GM12878 (cell line): ENCODE data around the gene SCYGR5. TPM values are rescaled to one million over a fixed set of nuclear protein-coding genes. Genes with fewer than 3 reads are reported as not detected.

Experiments
- ATAC-seq: fragments of 200-7000 bp; cut with Tn5 transposase; 3 replicates; pipeline ENCODE4 v1.9.1; 2020; ENCODE audit warnings: mild to moderate bottlenecking, moderate library complexity
- BruUV-seq: library from RNA; stranded (reverse); fragments of 400-500 nt; replicated peaks from 2 replicates; lab custom pipeline; 2021; lab: Mats Ljungman, UMichigan
- CTCF ChIA-PET: fragments of 300-600 bp; sonication (Branson Sonifier 250); formaldehyde crosslinking; extraction: SDS; loops from one replicate; lab custom pipeline; 2021; ENCODE audit warnings: inconsistent platforms; lab: Yijun Ruan, JAX
- POLR2A ChIA-PET: fragments of 350-600 bp; formaldehyde crosslinking; extraction: SDS; loops from one replicate; lab custom pipeline; 2021; ENCODE audit warnings: inconsistent platforms; lab: Charles Lee
- RAD21 ChIA-PET: fragments of 300-600 bp; sonication (Branson Sonifier 250); formaldehyde crosslinking; loops from one replicate; lab custom pipeline; 2023; ENCODE audit warnings: antibody characterized with exemption; ENCODE audit not compliant: unreplicated experiment; lab: Charles Lee
- SMC1A ChIA-PET: fragments of 300-600 bp; sonication (Branson Sonifier 250); formaldehyde crosslinking; loops from one replicate; lab custom pipeline; 2023; ENCODE audit not compliant: unreplicated experiment, uncharacterized antibody; lab: Charles Lee
- DNase-seq: peaks from one replicate; pipeline ENCODE4 v3.0.0-alpha.2; 2011; ENCODE audit warnings: low read depth, low spot score
- FAIRE-seq: peaks from 3 replicates; lab custom pipeline; 2011; peaks lifted over from hg19 to GRCh38; lab: Jason Lieb, UNC
- H2AFZ ChIP-seq: 2 replicates; pipeline ENCODE4 v1.6.0; 2011; ENCODE audit warnings: low read depth, low read length, control low read depth; ENCODE audit not compliant: control insufficient read depth
- H3K27ac ChIP-seq: 2 replicates; pipeline ENCODE4 v1.5.1; 2011; ENCODE audit warnings: control low read depth; ENCODE audit not compliant: control insufficient read depth, insufficient read depth
- H3K27me3 ChIP-seq, 2 experiments: replicated peaks in 1 of 2; 2 replicates each; pipeline versions ENCODE4 v1.6.0 to v1.6.1; 2011; ENCODE audit warnings: low read length in 1 of 2; ENCODE audit not compliant: control insufficient read depth in 2 of 2, insufficient read depth in 2 of 2
- H3K36me3 ChIP-seq, 2 experiments: 2 replicates each; pipeline ENCODE4 v1.5.1; 2011; ENCODE audit warnings: low read length in 1 of 2; ENCODE audit not compliant: control insufficient read depth in 2 of 2, insufficient read depth in 2 of 2
- H3K4me1 ChIP-seq: 2 replicates; pipeline ENCODE4 v1.6.1; 2011; ENCODE audit warnings: mild to moderate bottlenecking, low read length, moderate library complexity, mixed read lengths; ENCODE audit not compliant: control insufficient read depth, insufficient read depth
- H3K4me2 ChIP-seq: 2 replicates; pipeline ENCODE4 v1.6.0; 2011; ENCODE audit warnings: control low read depth; ENCODE audit not compliant: control insufficient read depth, insufficient read depth
- H3K4me3 ChIP-seq: fragments of 200-600 bp; sonication (generic); 2 replicates; pipeline ENCODE4 v1.5.1; 2016
- H3K79me2 ChIP-seq: 2 replicates; pipeline ENCODE4 v1.6.0; 2011; ENCODE audit warnings: low read length; ENCODE audit not compliant: control insufficient read depth, insufficient read depth
- H3K9ac ChIP-seq: 2 replicates; pipeline ENCODE4 v1.8.0; 2011; ENCODE audit warnings: low read length, control low read depth, mixed read lengths; ENCODE audit not compliant: control insufficient read depth, insufficient read depth
- H3K9me3 ChIP-seq: replicated peaks from 3 replicates; pipeline ENCODE4 v1.5.1; 2011; ENCODE audit warnings: mild to moderate bottlenecking, low read length; ENCODE audit not compliant: control insufficient read depth, insufficient read depth
- H4K20me1 ChIP-seq: 2 replicates; pipeline ENCODE4 v1.6.0; 2011; ENCODE audit not compliant: control insufficient read depth, insufficient read depth
- BCL3 ChIP-seq: IDR thresholded peaks from 2 replicates; pipeline ENCODE4 v1.6.1; 2011; ENCODE audit warnings: borderline replicate concordance, low read depth, mild to moderate bottlenecking, moderate library complexity, low read length; ENCODE audit not compliant: insufficient read depth, poor library complexity, severe bottlenecking
- BCLAF1 ChIP-seq: fragments of 450-650 bp; IDR thresholded peaks from 2 replicates; pipeline ENCODE4 v1.6.1; 2017; ENCODE audit warnings: antibody characterized with exemption, mild to moderate bottlenecking, moderate library complexity
- BRCA1 ChIP-seq: IDR thresholded peaks from 2 replicates; pipeline ENCODE4 v1.6.1; 2011; ENCODE audit warnings: low read depth, low read length, improper control_type of control experiment
- CBX3 ChIP-seq: fragments of 200-600 bp; sonication (generic); IDR thresholded peaks from 2 replicates; pipeline ENCODE4 v1.6.1; 2016; ENCODE audit warnings: low read depth, borderline replicate concordance
- CHD4 ChIP-seq: fragments of 200-600 bp; sonication (generic); IDR thresholded peaks from 2 replicates; pipeline ENCODE4 v1.6.1; 2016; ENCODE audit warnings: mild to moderate bottlenecking
- CREM ChIP-seq: IDR thresholded peaks from 2 replicates; pipeline ENCODE4 v1.6.1; 2014; ENCODE audit warnings: antibody characterized with exemption, low read depth
- E2F8 ChIP-seq: fragments of 450-650 bp; IDR thresholded peaks from 2 replicates; pipeline ENCODE4 v1.6.1; 2018; ENCODE audit warnings: mild to moderate bottlenecking, low read depth, moderate library complexity; ENCODE audit not compliant: partially characterized antibody
- EED ChIP-seq: sonication (generic); IDR thresholded peaks from 2 replicates; pipeline ENCODE4 v1.6.1; 2016; ENCODE audit warnings: antibody characterized with exemption, low read depth
- MAX ChIP-seq: IDR thresholded peaks from 2 replicates; pipeline ENCODE4 v1.6.1; 2012; ENCODE audit warnings: low read depth, low read length, improper control_type of control experiment
- NBN ChIP-seq: fragments of 450-650 bp; IDR thresholded peaks from 2 replicates; pipeline ENCODE4 v1.6.1; 2016
- NFIC ChIP-seq: IDR thresholded peaks from 2 replicates; pipeline ENCODE4 v1.6.1; 2012; ENCODE audit warnings: low read depth, mild to moderate bottlenecking, inconsistent platforms, low read length, moderate library complexity
- NFYA ChIP-seq: IDR thresholded peaks from 2 replicates; pipeline ENCODE4 v1.6.1; 2011; ENCODE audit warnings: low read depth, mild to moderate bottlenecking, low read length, improper control_type of control experiment, borderline replicate concordance
- POU2F2 ChIP-seq: IDR thresholded peaks from 3 replicates; pipeline ENCODE4 v1.6.1; 2011; ENCODE audit warnings: low read depth, mild to moderate bottlenecking, low read length, borderline replicate concordance
- SIN3A ChIP-seq: IDR thresholded peaks from 2 replicates; pipeline ENCODE4 v1.6.1; 2012; ENCODE audit warnings: low read depth, low read length, improper control_type of control experiment
- SREBF1 ChIP-seq: IDR thresholded peaks from 2 replicates; pipeline ENCODE4 v1.6.1; 2012; ENCODE audit warnings: mild to moderate bottlenecking, low read length
- TCF12 ChIP-seq: IDR thresholded peaks from 2 replicates; pipeline ENCODE4 v1.6.1; 2011; ENCODE audit warnings: low read depth, mild to moderate bottlenecking, low read length
- TCF7 ChIP-seq: IDR thresholded peaks from 2 replicates; pipeline ENCODE4 v1.6.1; 2014; ENCODE audit warnings: antibody characterized with exemption, borderline replicate concordance
- YY1 ChIP-seq: IDR thresholded peaks from 2 replicates; pipeline ENCODE4 v1.6.1; 2011; ENCODE audit warnings: low read depth, mild to moderate bottlenecking, low read length
- ZNF384 ChIP-seq: IDR thresholded peaks from 2 replicates; pipeline ENCODE4 v1.6.1; 2012; ENCODE audit warnings: low read depth, mild to moderate bottlenecking, low read length, improper control_type of control experiment, borderline replicate concordance
- WGBS: methylation state at CpG from one replicate; pipeline ENCODE4 v1.1.6; 2016; ENCODE audit warnings: low lambda C conversion rate; ENCODE audit not compliant: insufficient replicate concordance, insufficient coverage; ENCODE audit errors: missing lambda C conversion rate; 5-methylcytosine and 5-hydroxymethylcytosine counted together
- in situ Hi-C: fragments of 300-500 bp; cut with MboI; formaldehyde crosslinking; loops from 9 replicates; pipeline ENCODE4 v1.14.3; 2018; ENCODE audit warnings: mixed read lengths
- intact Hi-C: fragments of 100-400 bp; cut with micrococcal nuclease; formaldehyde crosslinking; loops from one replicate; pipeline ENCODE4 v1.14.2; 2022; ENCODE audit not compliant: unreplicated experiment
- polyA plus RNA-seq, 11 experiments: library from polyadenylated mRNA; depleted of rRNA in 4 of 11; unstranded in 6 of 11; stranded (reverse) in 5 of 11; fragments of >200 nt; fragmentation: Nextera tagmentation in 4 of 11; fragmentation: Illumina TruSeq in 1 of 11; extraction: Ambion mirVana in 4 of 11; extraction: Trizol in 1 of 11; gene quantifications; 1 replicate in 1 of 11; 2 replicates in 10 of 11; pipeline versions ENCODE4 v1.2.1 to v1.2.3, GENCODE V29; 2011 to 2016; ENCODE audit warnings: inconsistent platforms in 2 of 11, missing spikeins in 2 of 11, low read depth in 1 of 11
- total RNA-seq, 4 experiments: library from RNA; depleted of rRNA in 3 of 4; stranded (reverse); fragments of >200 nt in 3 of 4; fragmentation: Illumina TruSeq in 1 of 4; extraction: Trizol in 1 of 4; gene quantifications; 2 replicates each; pipeline versions ENCODE4 v1.2.1 to v1.2.3, GENCODE V29; 2013 to 2021

Gene SCYGR5
- total and polyA plus RNA-seq, 10 of the 15 experiments (the other 5 are each of a cell fraction or from before 2014, with no cell fraction given): not detected

- no TSS peak for BruUV-seq
- DNase-seq (peak; percentile 50), ATAC-seq (peak; percentile 99), FAIRE-seq (peak; percentile 71)
- ChIA-PET RAD21 (interaction anchor here (0.8 to 1.6 kb wide), 6 partner anchors 11 to 363 kb away, joined by 3 to 5 read pairs (median 3); no protein-coding TSS in a partner anchor), SMC1A (interaction anchor here (0.7 to 1.6 kb wide), 5 partner anchors 11 to 154 kb away, joined by 3 to 5 read pairs (median 3); no protein-coding TSS in a partner anchor), CTCF (interaction anchor here (1.0 to 1.4 kb wide), 3 partner anchors 10 to 221 kb away, joined by 3 to 7 read pairs (median 6); no protein-coding TSS in a partner anchor), POLR2A (no interaction called here)
- H3K27me3 ChIP-seq: peaks cover 0 to under 1% of the 10 kb centered on the region in 2 experiments; a peak in 1 of 4 replicates
- H2AFZ ChIP-seq: no peak overlapping the region
- in situ Hi-C loops (no loop called here), intact Hi-C loops (no loop called here)
- H3K27ac ChIP-seq: no peak overlapping the region
- no peaks in the 10 kb centered on the region for H3K9me3 ChIP-seq
- no peaks in the 10 kb centered on the region for H4K20me1 ChIP-seq
- H3K9ac ChIP-seq: no peak overlapping the region
- no peak overlapping the region for H3K4me2 ChIP-seq
- H3K79me2 ChIP-seq: no peaks in the 10 kb centered on the region
- H3K36me3 ChIP-seq: no peaks in the 10 kb centered on the region
- no peak overlapping the region for H3K4me3 ChIP-seq
- 4% methylated on average over 3 of the region's 3 CpGs for WGBS
- no peaks in the 10 kb centered on the region for H3K4me1 ChIP-seq
- TF ChIP-seq EED: peak; percentile 70
- no peak for TF ChIP-seq BRCA1
- TF ChIP-seq NFYA: no peak
- no peak for TF ChIP-seq ZNF384
- TF ChIP-seq SREBF1: no peak
- no peak for TF ChIP-seq BCLAF1
- TF ChIP-seq E2F8: no peak
- TF ChIP-seq CREM: peak; percentile 51; the same call in 1 of the 2 replicates
- no peak for TF ChIP-seq MAX
- no peak for TF ChIP-seq SIN3A
- peak; percentile 78; the same call in 1 of the 2 replicates for TF ChIP-seq NFIC
- TF ChIP-seq CBX3: no peak
- no peak for TF ChIP-seq NBN
- TF ChIP-seq TCF12: no peak
- TF ChIP-seq CHD4: no peak
- TF ChIP-seq YY1: 0 out of 2 replicates have a peak, but pooled peaks have one; percentile 27
- peak; percentile 80 for TF ChIP-seq BCL3
- peak; percentile 40; the same call in 1 of the 3 replicates for TF ChIP-seq POU2F2
- TF ChIP-seq TCF7: no peak
These were observed 38.8 kb upstream of the SCYGR5 start for GRCh38 chr2:227627769-227628168.
